TTC549 (cell line): ENCODE data around the gene GRIA1.
"Not testable (repeated sequence)": the region's sequence is repeated elsewhere in the genome, so short reads cannot be mapped to it uniquely, and the experiment has no call there.

Experiments used
- FAIRE-seq: peaks from 2 replicates; lab custom pipeline; 2012; peaks lifted over from hg19 to GRCh38; lab: Jason Lieb, UNC

The GRIA1 gene

GRCh38 chr5:153661897-153662296 lies 171.4 kb downstream of the GRIA1 start:
- FAIRE-seq = no peak

GRCh38 chr5:153670101-153670500 lies 179.6 kb downstream of the GRIA1 start:
- FAIRE-seq = no peak

GRCh38 chr5:153671653-153672346 lies 181.3 kb downstream of the GRIA1 start:
- FAIRE-seq = no peak

GRCh38 chr5:153672347-153673090 lies 182.0 kb downstream of the GRIA1 start:
- FAIRE-seq = no peak

DNA sequence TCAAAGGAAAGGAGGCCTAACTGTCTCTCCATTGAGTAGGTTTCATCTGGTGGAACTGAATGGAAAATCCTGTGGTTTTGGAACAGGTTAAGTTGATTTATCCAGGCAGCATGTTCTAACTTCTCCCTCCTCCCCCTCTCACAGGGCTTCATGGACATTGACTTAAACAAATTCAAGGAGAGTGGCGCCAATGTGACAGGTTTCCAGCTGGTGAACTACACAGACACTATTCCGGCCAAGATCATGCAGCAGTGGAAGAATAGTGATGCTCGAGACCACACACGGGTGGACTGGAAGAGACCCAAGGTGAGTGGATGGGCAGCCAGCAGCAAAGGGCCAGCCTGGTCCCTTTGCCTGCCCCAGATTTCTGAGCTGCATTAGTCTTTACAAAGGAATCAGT lies 183.9 kb downstream of the GRIA1 start:
- no peak for FAIRE-seq

GRCh38 chr5:153676406-153676805 lies 185.9 kb downstream of the GRIA1 start:
- FAIRE-seq = no peak

GRCh38 chr5:153676821-153677220 lies 186.4 kb downstream of the GRIA1 start:
- no peak for FAIRE-seq

- FAIRE-seq = no peak
Observed at GRCh38 chr5:153678617-153679329, 188.3 kb downstream of the GRIA1 start.

- FAIRE-seq = no peak
Observed at GRCh38 chr5:153690236-153690635, 199.8 kb downstream of the GRIA1 start.

- no peak for FAIRE-seq
Observed at GRCh38 chr5:153696256-153696655, 205.8 kb downstream of the GRIA1 start.

GRCh38 chr5:153699035-153699434 lies 208.6 kb downstream of the GRIA1 start:
- FAIRE-seq = no peak

- no peak for FAIRE-seq
Observed at GRCh38 chr5:153700940-153701339, 210.5 kb downstream of the GRIA1 start.

GRCh38 chr5:153702265-153702664 lies 211.8 kb downstream of the GRIA1 start:
- FAIRE-seq = no peak

DNA sequence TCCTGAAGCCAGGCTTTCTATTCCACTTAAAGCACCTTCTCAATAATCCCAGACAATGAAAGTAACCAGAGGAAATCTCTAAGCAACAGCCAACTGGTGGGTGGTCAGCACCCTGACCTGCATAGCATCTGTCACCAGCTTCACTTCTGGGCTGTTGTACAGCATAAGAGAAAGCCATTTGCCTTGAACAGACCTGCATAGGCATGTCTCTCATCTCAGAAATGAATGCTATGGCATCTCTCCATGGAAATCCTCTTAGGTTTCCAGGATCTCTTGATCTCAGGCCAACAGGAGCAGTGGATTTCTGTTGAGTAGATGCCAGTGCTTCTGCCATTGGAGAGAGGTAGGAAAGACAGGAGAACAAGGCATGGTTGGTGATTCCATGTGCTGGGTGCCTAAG lies 213.6 kb downstream of the GRIA1 start:
- FAIRE-seq = no peak

DNA sequence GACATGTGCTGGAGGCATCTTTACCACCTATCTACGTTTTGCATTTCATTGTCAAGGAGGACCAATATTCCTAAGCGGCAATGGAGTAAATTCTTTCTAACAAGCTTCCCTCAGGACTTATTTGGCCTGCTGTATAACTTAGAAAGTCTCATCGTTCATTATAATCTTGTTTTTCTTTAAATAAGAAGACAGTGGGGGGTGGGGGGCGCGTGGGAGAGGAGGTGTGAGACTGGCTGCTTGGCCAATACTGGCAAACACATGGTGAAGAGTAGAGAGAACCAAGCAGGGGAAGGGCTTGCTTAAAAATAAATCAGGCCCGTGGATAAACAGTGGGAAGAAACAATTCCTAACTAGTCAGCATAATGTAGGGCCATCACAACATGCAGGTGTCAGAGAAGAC lies 217.2 kb downstream of the GRIA1 start:
- no peak for FAIRE-seq

- FAIRE-seq = no peak
Observed at GRCh38 chr5:153711755-153712154, 221.3 kb downstream of the GRIA1 start.

DNA sequence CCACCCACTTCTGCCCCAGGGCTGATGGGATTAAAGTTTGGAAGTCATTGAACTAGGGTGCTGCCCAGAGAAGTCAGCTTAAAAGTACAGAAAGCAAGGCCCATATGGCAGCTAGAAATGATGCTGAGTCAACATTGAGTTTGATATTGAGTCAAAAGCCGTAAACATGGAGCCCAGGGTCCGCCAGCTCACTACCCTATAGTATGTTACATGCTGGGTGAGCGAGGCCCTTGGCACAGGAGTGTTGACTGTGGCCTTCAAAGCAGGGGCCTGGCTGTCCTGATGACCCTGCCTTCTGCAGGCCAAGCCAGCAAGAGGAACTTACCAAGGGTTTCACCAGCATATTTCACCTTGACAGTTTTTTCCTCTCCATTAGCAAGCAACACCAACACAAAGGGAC lies 222.5 kb downstream of the GRIA1 start:
- no peak for FAIRE-seq

- no peak for FAIRE-seq
Observed at GRCh38 chr5:153713943-153714342, 223.5 kb downstream of the GRIA1 start.

- no peak for FAIRE-seq
Observed at GRCh38 chr5:153714798-153715197, 224.3 kb downstream of the GRIA1 start.

GRCh38 chr5:153717287-153717686 lies 226.8 kb downstream of the GRIA1 start:
- FAIRE-seq = no peak

DNA sequence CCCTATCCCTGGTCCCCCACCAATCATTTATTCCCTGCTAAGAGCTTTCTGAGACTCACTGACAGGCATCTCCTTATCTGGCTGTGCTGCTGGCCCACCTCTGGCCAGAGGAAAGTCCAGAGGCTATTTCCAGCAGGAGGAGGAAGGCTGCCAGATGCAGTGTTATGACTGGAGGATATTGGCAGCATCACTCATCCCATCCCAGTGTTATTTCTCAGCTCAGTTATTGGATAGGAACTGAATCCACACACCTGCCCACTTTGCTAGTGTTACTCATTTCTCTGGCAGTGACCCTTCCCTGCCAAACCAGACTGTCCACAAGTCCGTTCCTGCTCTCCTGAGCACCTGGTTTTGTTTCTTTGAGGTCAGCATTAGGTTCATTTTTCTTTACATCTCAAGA lies 228.2 kb downstream of the GRIA1 start:
- FAIRE-seq = no peak

DNA sequence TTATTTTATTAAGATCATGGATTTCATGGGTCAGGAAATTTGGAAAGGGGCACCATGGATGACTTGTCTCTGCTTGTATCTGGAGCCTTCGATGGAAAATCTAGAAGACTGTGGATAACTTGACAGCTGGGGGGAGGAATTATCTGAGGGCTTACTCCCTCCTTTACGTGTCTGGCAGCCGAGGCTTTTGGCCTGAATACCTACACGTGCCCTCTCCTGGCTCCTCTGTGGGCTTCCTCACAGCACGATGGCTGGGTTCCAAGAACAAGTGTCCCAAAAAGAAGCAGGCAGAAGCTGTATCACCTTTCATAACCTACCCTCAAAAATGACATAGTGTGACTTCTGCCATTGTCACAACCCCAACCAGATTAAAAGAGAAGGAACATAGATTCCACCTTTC lies 228.9 kb downstream of the GRIA1 start:
- no peak for FAIRE-seq

GRCh38 chr5:153723022-153723610 lies 232.6 kb downstream of the GRIA1 start:
- not testable (repeated sequence) for FAIRE-seq
